ES-I3 (cell line): ENCODE results near the gene COPS2.
"Not testable (repeated sequence)": the region's sequence is repeated elsewhere in the genome, so short reads cannot be mapped to it uniquely, and the experiment has no call there.

ENCODE experiments used
- H3K36me3 ChIP-seq: 2 replicates; pipeline ENCODE4 v1.6.1; 2013; ENCODE audit warnings: mild to moderate bottlenecking, low read length, control low read depth, moderate library complexity; ENCODE audit not compliant: insufficient read depth
- H3K4me1 ChIP-seq: 2 replicates; pipeline ENCODE4 v1.6.1; 2013; ENCODE audit warnings: mild to moderate bottlenecking, control low read depth, low read length; ENCODE audit not compliant: insufficient read depth
- H3K9ac ChIP-seq: 2 replicates; pipeline ENCODE4 v1.6.1; 2013; ENCODE audit warnings: low read depth, mild to moderate bottlenecking, low read length, moderate library complexity
- H3K9me3 ChIP-seq: 2 replicates; pipeline ENCODE4 v1.6.1; 2013; ENCODE audit warnings: mild to moderate bottlenecking, low read length, moderate library complexity; ENCODE audit not compliant: control insufficient read depth, insufficient read depth

COPS2 gene

DNA sequence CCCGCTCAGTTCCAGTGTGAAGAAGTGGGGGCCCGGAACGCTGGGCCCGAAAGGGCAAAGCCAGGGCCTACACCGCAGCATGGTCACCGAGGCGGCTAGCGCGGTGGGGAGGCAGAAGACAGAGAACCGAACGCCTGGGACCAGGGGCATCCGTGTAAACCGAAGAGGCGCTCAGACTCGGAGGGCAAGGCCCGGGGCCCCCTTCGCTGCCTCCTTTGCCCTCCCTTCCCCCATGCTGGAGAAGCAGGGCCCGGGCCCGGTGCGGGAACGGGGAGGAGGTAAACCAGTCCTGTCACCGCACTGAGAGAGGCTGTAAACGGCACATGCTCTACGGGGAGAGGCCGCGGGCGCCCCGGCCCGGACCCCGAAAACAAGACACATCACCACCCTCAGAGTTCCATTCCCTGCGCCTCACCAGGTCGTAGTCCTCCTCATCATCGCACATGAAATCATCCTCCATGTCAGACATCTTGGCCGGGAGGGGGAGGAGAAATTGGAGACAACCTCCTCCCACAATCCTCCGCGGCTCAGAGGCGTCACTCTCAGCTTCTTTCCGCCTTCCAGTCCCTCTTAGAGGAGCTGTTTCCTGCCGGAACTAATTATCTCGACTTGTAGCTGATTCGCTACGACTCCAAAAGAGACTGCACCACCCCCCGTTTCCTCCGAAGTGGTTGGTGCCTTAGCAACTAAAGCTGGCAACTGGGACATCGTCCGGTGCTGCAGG, at the start of gene COPS2:
Gene COPS2 (minus strand): TSS at position 490 of the 724 bp plus-strand sequence. CDS start 21 bp downstream, at position 469.
- Histone ChIP-seq H3K9ac (peak within 1 kb of the TSS; percentile 83), H3K9me3 (no peaks in the 10 kb centered on the region), H3K4me1 (peaks cover 4% of the 10 kb centered on the region; the same call in 1 of the 2 replicates), H3K36me3 (no peaks in the 10 kb centered on the region)

DNA sequence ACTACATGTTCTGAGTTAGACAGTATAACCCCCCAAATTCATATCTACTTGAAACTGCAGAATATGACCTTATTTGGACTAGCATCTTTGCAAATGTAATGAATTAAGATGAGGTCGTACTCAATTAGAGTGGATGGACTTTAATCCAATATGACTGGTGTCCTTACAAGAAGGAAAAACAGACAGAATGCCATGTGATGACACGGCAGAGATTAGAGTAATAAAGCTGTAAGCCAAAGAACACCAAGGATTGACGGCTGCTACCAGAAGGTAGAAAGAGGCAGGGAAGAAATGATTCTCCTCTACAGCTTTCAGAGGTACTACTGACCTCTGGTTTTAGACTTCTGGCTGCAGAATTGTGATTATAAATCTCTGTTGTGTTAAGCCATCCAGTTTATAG, 44.9 kb upstream of the COPS2 start:
- no peaks in the 10 kb centered on the region for H3K4me1 ChIP-seq
- no peaks in the 10 kb centered on the region for H3K36me3 ChIP-seq
- no peak overlapping the region for H3K9ac ChIP-seq
- H3K9me3 ChIP-seq = no peaks in the 10 kb centered on the region

DNA sequence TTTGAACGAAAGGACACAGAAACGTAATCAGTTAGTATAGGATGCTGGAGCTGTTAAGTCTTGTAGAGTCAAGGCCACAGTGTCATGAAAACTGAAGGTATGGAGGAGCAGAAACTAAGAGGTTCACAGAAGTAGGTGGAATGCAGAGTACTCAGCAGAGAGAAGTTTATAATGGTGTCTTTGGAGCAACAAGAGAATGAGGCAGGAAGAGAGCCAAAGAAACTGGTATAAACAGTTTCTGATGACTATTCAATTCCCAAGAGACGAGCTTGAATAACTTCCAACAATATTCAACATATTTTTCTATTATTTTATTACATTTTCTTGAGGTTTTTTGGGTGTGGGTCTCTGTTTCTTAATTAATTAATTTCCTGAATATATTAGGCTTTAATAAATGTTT, 44.3 kb upstream of the COPS2 start:
- H3K4me1 ChIP-seq = no peaks in the 10 kb centered on the region
- H3K9ac ChIP-seq = no peak overlapping the region
- H3K36me3 ChIP-seq = no peaks in the 10 kb centered on the region
- no peaks in the 10 kb centered on the region for H3K9me3 ChIP-seq

DNA sequence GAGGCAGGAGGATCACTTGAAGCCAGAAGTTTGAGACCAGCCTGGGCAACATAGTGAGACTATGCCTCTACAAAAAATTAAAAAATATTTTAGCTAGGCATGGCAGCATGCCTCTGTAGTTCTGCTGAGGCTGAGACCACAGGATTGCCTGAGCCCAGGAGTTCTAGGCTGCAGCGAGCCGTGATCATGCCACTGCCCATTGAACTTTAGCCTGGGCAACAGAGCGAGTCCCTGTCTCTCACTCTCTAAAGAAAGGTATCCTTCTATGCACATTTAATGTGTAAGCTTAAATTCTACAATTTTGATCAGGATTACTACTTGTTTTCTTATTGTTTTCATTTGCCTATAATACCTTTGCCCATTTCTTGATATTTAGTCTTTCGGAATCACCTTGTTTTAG, 41.5 kb upstream of the COPS2 start:
- no peaks in the 10 kb centered on the region for H3K9me3 ChIP-seq
- no peaks in the 10 kb centered on the region for H3K4me1 ChIP-seq
- H3K9ac ChIP-seq = no peak overlapping the region
- no peaks in the 10 kb centered on the region for H3K36me3 ChIP-seq

DNA sequence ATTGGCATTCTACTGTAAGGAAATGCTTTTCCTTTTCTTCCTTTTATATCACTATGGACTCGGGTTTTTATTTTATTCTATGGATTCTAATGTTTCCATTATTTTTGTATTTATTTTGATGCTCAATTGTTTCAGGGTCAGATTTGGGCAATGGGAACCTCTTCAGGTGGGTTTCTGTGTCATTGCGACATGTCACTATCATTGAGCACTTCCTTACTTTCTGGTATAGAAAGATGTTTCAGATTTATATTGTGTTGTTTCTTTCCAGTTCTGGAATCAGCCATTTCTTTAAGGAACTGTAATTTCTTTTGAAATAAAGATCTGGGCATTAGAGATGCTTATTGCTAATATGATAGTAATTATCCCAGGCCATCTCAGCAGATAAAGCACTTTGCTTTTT, 36.5 kb upstream of the COPS2 start:
- H3K4me1 ChIP-seq = peaks cover 14% of the 10 kb centered on the region
- no peaks in the 10 kb centered on the region for H3K36me3 ChIP-seq
- no peaks in the 10 kb centered on the region for H3K9me3 ChIP-seq
- no peak overlapping the region for H3K9ac ChIP-seq

DNA sequence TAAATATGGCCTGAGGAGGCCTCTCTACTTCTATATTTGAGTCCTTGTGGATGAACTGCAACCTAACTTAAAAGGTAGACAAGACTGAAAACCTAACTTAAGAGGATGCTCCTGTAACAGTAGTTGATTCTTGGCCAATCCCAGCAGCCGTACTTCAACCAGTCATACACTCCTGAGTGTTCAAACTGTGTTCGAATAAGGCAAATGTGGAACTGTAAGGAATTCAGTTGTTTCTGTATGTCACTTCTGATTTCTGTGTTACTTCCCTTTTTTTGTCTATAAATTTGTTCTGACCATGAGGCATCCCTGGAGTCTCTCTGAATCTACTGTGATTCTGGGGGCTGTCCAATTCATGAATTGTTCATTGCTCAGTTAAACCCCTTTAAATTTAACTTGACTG, 35.2 kb upstream of the COPS2 start:
- no peaks in the 10 kb centered on the region for H3K36me3 ChIP-seq
- no peaks in the 10 kb centered on the region for H3K9me3 ChIP-seq
- H3K9ac ChIP-seq = no peak overlapping the region
- peaks cover 14% of the 10 kb centered on the region for H3K4me1 ChIP-seq

DNA sequence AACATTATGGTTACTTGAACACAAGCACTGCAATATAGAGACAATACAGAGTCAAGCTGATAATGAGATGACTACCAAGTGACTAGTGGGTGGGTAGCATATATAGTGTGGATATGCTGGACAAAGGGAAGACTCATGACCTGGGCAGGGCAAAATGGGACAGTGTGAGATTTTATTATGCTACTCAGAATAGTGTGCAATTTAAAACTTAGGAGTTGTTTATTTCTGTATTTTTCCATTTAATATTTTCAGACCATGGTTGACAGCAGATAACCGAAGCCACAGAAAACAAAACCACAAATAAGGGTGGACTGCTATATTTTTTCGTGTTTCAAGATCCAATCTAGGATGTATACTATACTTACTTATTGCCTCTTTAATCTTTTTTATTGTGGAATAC, 34.2 kb upstream of the COPS2 start:
- H3K9ac ChIP-seq = no peak overlapping the region
- peaks cover 14% of the 10 kb centered on the region for H3K4me1 ChIP-seq
- H3K9me3 ChIP-seq = no peaks in the 10 kb centered on the region
- H3K36me3 ChIP-seq = no peaks in the 10 kb centered on the region

DNA sequence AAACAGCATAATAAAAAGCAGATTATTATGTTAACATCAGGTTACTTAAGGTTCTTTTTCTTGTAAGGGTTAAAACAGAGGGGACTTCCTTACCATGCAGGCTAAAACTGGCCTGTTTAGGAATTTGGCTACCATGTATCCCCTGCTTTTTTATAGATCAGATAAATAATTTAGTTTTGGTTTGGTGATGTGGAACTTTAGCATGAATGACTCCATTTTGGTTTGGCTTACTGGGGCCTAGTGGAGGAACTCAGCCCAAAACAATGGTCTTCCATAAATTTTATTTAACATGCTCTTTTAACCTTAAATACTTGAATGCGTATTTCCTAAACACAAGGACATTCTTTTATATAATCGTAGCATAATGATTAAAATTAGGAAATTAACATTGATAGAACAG, 33.5 kb upstream of the COPS2 start:
- H3K4me1 ChIP-seq = peaks cover 14% of the 10 kb centered on the region
- no peaks in the 10 kb centered on the region for H3K36me3 ChIP-seq
- no peak overlapping the region for H3K9ac ChIP-seq
- no peaks in the 10 kb centered on the region for H3K9me3 ChIP-seq

DNA sequence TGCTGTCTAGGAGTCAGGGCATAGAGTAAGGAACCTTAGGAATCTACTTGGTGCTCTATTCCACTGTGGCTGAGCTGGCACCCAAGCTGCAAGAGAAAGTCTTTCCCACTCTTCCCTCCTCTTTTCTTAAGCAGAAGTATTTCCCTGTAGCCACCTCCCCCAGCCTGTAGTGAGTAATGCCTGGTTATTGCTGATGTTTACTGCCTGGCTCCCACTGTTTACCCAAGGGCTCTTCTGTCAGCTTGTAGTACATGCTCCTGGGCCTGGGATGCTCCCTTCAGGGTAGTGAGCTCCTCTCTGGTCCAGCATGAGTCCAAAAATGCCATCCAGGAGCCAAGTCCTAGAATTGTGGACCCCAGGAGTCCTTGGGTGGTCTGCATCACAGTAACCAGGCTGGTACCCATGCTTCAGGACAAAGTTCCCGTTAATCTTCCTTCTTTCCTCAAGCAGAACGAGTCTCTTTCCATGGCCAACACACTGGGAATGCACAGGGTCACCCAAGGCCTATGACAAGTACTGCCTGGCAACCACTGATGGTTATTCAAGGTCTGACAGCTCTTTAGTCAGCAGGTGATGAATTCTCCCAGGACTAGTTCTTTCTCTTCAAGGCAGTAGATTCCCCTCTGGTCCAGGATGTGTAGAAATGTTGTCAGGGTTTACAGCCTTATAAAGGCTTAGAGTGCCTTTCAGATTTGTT, 32.3 kb upstream of the COPS2 start:
- no peaks in the 10 kb centered on the region for H3K9me3 ChIP-seq
- H3K9ac ChIP-seq = no peak overlapping the region
- no peaks in the 10 kb centered on the region for H3K36me3 ChIP-seq
- peaks cover 14% of the 10 kb centered on the region for H3K4me1 ChIP-seq

DNA sequence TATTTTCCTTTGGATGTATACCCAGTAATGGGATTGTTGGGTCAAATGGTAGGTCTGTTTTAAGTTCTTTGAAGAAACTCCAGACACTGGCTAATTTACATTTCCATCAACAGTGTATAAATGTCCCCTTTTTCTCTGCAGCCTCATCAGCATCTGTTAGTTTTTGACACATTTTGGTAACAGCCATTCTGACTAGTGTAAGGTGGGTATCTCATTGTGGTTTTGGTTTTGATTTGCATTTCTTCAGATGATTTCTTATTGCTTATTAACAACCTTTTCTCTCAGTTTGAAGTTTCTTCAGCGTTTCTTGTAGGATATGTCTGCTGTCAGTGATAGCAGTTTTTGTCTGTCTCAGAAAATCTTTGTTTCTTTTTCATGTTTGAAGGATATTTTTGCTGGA, 30.1 kb upstream of the COPS2 start:
- H3K9ac ChIP-seq = no peak overlapping the region
- H3K9me3 ChIP-seq = no peaks in the 10 kb centered on the region
- H3K4me1 ChIP-seq = peaks cover 14% of the 10 kb centered on the region
- no peaks in the 10 kb centered on the region for H3K36me3 ChIP-seq

DNA sequence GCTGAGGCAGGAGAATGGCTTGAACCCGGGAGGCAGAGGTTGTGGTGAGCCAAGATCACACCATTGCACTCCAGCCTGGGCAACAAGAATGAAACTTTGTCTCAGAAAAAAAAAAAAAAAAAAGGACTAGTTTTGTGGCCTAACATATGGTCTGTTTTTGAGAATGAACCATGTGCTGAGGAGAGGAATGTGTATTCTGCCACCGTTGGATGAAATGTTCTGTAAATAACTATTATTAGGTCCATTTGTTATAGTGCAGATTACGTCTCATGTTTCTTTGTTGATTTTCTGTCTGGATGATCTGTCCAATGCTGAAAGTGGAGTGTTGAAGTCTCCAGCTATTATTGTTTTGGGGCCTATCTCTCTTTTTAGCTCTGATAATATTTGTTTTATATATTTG, 28.3 kb upstream of the COPS2 start:
- H3K9me3 ChIP-seq, H3K36me3 ChIP-seq, H3K9ac ChIP-seq: not testable (repeated sequence)
- H3K4me1 ChIP-seq = peaks cover 16% of the 10 kb centered on the region

DNA sequence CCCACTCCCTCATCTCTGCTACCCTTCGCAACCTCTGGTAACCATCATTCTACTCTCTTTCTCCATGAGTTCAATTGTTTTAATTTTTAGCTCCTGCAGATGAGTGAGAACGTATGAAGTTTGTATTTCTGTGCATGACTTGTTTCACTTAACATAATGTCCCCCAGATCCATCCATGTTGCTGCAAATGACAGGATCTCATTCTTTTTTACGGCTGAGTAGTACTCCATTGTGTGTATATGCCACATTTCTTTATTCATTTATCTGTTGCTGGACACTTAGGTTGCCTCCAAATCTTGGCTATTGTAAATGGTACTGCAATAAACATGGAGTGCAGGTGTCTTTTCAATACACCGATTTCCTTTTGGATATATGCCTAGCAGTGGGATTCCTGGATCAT, 26.7 kb upstream of the COPS2 start:
- Histone ChIP-seq H3K4me1 (0 out of 2 replicates have a peak, but pooled peaks cover 7% of the 10 kb centered on the region), H3K36me3 (no peaks in the 10 kb centered on the region), H3K9ac (no peak overlapping the region), H3K9me3 (no peaks in the 10 kb centered on the region)

DNA sequence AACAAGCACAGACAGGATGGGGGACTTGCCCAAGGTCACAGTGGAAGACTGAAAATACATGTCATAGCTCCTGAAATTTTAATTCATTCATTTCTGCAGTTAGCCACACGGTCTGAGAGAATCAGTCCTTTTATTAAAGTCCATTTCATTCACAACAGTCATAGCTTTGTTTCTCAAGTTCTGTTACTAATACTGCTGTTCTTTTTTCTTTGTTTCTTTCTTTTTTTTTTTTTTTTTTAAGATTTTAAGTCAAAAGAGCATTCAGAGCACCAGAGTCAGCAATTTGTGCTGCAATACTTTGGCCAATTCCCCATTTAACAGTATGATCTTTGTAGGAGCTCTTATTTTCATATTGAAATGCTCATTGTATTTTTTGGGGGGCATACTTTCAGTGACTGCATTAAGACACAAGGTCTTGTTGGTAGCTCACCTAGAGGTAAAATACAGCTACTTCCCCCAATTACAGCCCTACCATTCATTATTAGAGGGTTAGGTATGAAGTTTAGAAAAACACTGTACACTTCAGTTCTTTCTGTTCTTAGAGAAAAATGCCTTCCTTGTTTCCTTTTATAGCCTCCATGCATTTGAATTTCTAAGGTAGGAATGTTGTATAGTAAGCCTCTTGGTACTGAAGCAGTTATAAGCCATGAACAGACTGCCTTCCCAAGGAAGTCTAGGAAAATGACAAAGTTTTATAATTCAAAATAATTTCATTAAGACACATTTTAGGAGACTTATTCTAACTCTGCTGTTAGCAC, 24.2 kb upstream of the COPS2 start:
- H3K9ac ChIP-seq = no peak overlapping the region
- H3K9me3 ChIP-seq = no peaks in the 10 kb centered on the region; the same call in 1 of the 2 replicates
- H3K36me3 ChIP-seq = no peaks in the 10 kb centered on the region
- 0 out of 2 replicates have a peak, but pooled peaks cover 7% of the 10 kb centered on the region for H3K4me1 ChIP-seq

DNA sequence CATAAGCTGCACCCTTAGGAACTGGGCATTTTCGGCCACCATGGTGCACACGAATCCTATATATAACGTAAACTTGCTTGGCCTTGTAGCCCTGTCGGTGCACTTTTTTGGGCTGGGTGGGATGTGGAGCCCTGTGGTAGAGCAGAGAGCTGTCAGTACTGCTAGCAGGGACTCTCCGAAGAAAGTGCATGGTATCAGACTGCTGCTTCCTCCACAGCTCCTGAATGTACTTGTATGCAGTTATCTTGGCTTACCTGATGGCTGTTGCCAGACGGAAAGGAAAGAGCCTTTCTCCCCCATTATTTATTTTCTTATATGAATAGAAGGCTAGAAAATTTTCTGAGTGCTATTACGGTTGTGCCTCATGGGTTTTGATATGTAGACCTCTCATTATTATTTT, 23.1 kb upstream of the COPS2 start:
- Histone ChIP-seq H3K9ac (no peak overlapping the region), H3K4me1 (0 out of 2 replicates have a peak, but pooled peaks cover 7% of the 10 kb centered on the region), H3K36me3 (no peaks in the 10 kb centered on the region), H3K9me3 (no peaks in the 10 kb centered on the region; the same call in 1 of the 2 replicates)
